Thyroid gland (tissue), 4 donors: ENCODE data around the gene PPM1F.

Experiments used
- CTCF ChIP-seq, 6 experiments: fragments of 200-600 bp in 3 of 6; fragments of 450-650 bp in 3 of 6; sonication (generic) in 3 of 6; IDR thresholded peaks; one replicate each; pipeline ENCODE4 v1.5.1; 2016 to 2019; ENCODE audit warnings: antibody characterized with exemption in 6 of 6, mild to moderate bottlenecking in 2 of 6, inconsistent platforms in 1 of 6, moderate library complexity in 1 of 6
- POLR2A ChIP-seq, 2 donors: fragments of 450-650 bp; IDR thresholded peaks; one replicate each; pipeline ENCODE4 v1.6.1; 2017; ENCODE audit warnings: antibody characterized with exemption in 2 of 2, mild to moderate bottlenecking in 2 of 2, moderate library complexity in 1 of 2

GRCh38 chr22:21981874-21982273 is 29.2 kb upstream of the PPM1F start:
- TF ChIP-seq CTCF (IDR thresholded peaks at IDR 0.05) (no peak), POLR2A (IDR thresholded peaks at IDR 0.05) (no peak)
